Stimulated activated CD4-positive, alpha-beta T cell treated with anti-CD3 and anti-CD28 coated beads, Interleukin-12 subunit alpha, Interleukin-12 subunit beta, amount 100 ng/mL, for 48 hours (primary cell): ENCODE measurements around the gene GPR180.
A peak's percentile ranks its signal among the peaks of the same experiment; 100 is the strongest.

Experiments
- DNase-seq, 3 donors: peaks; one replicate each; pipeline ENCODE4 v3.0.0-alpha.2; 2020; ENCODE audit warnings: low read depth in 2 of 3, low spot score in 1 of 3

The GPR180 gene

GRCh38 chr13:94601446-94602431, at the start of gene GPR180:
Gene GPR180 (plus strand): TSS chr13:94601857. CDS start chr13:94601928, 71 bp downstream.
- DNase-seq = peak; percentile 82 to 89 (median 87)

GRCh38 chr13:94552095-94552494, 49.6 kb upstream of the GPR180 start:
- DNase-seq = no peak

- no peak for DNase-seq
These were observed 47.9 kb upstream of the GPR180 start for GRCh38 chr13:94553766-94554165.

- no peak for DNase-seq
These were observed 45.6 kb upstream of the GPR180 start for GRCh38 chr13:94556041-94556440.

GRCh38 chr13:94556621-94557020, 45.0 kb upstream of the GPR180 start:
- DNase-seq = no peak

- DNase-seq = no peak
These were observed 43.9 kb upstream of the GPR180 start for GRCh38 chr13:94557684-94558235.

- peak in 1 of 3 donors; percentile 4 for DNase-seq
These were observed 42.9 kb upstream of the GPR180 start for GRCh38 chr13:94558716-94559115.

GRCh38 chr13:94559222-94559795, 42.3 kb upstream of the GPR180 start:
- DNase-seq = no peak

- DNase-seq = no peak
These were observed 41.5 kb upstream of the GPR180 start for GRCh38 chr13:94560116-94560515.

- no peak for DNase-seq
These were observed 40.5 kb upstream of the GPR180 start for GRCh38 chr13:94561126-94561525.

- DNase-seq = no peak
These were observed 34.1 kb upstream of the GPR180 start for GRCh38 chr13:94567581-94567980.

- DNase-seq = no peak
These were observed 33.2 kb upstream of the GPR180 start for GRCh38 chr13:94568443-94568842.

GRCh38 chr13:94569615-94570014, 32.0 kb upstream of the GPR180 start:
- DNase-seq = no peak

GRCh38 chr13:94579063-94579462, 22.6 kb upstream of the GPR180 start:
- DNase-seq = no peak

GRCh38 chr13:94583926-94584325, 17.7 kb upstream of the GPR180 start:
- no peak for DNase-seq

- DNase-seq = no peak
These were observed 16.0 kb upstream of the GPR180 start for GRCh38 chr13:94585543-94586101.

- DNase-seq = no peak
These were observed 15.3 kb upstream of the GPR180 start for GRCh38 chr13:94586371-94586770.

GRCh38 chr13:94588541-94588940, 13.1 kb upstream of the GPR180 start:
- DNase-seq = no peak

- DNase-seq = no peak
These were observed 10.9 kb upstream of the GPR180 start for GRCh38 chr13:94590744-94591143.

- peak in 1 of 3 donors; percentile 25 for DNase-seq
These were observed 6.4 kb upstream of the GPR180 start for GRCh38 chr13:94595001-94595949.
